ENCODE results near the gene ADAM22. TPM values are rescaled to one million over a fixed set of nuclear protein-coding genes. Genes with fewer than 3 reads are reported as not detected.

The ADAM22 gene
- total and polyA plus RNA-seq, 2 experiments from 2014 or later = 2.7 to 18.7 TPM

DNA sequence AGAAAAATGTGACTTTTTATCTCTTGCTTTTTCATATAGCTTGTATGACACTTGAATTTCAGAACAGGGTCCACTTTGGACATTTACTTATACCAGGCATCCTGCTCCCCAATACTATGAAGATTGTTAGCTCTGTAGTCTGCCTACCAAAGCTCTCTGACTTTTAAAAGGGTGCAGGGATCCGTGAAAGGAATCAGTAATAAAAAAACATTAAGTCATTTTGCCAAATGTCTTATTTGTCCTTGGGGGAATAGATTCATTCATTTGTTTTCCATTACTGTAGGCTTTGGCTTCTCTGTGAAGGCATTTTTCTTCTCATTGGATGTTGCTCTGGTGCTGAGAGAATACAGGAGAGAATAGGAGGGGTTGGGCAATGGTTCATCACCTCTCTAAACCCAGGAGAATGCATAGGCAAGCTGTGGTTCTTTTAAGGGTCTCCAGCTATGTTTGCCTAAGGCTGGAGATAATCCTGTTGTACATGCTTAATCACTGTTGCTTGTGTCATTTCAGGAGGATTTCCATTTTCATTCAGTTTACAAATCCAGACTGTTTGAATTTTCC, 182.3 kb downstream of the ADAM22 start:
- no peaks in the 10 kb centered on the region for H3K36me3 Mint-ChIP-seq (ENCODE audit: low read depth)
- no peaks in the 10 kb centered on the region for H3F3A ChIP-seq (replicated peaks; ENCODE audit: low read depth)
- no peaks in the 10 kb centered on the region for H3K9me2 ChIP-seq (ENCODE audit: insufficient read depth)
- no peaks in the 10 kb centered on the region for H3K36me3 ChIP-seq (ENCODE audit: insufficient read depth)
- H3K4me1 Mint-ChIP-seq = peaks cover 16% of the 10 kb centered on the region
- H3K4me3 ChIP-seq = no peak overlapping the region
- H3K27me3 ChIP-seq (ENCODE audit: insufficient read depth) = no peaks in the 10 kb centered on the region
- no peak overlapping the region for H3K4me2 ChIP-seq
- H2AFZ ChIP-seq = no peak overlapping the region
- DNase-seq (ENCODE audit: low spot score) (no peak), ATAC-seq (no peak)
- H3K27me3 Mint-ChIP-seq (ENCODE audit: insufficient read depth, low read depth, poor library complexity) = peaks cover 1% of the 10 kb centered on the region
- H3K79me2 ChIP-seq (replicated peaks; ENCODE audit: insufficient read depth) = no peaks in the 10 kb centered on the region
- H3K27ac Mint-ChIP-seq = no peak overlapping the region
- H3K4me1 ChIP-seq (ENCODE audit: insufficient read depth) = peaks cover 7% of the 10 kb centered on the region; the same call in 1 of the 2 replicates
- H4K20me1 ChIP-seq (replicated peaks; ENCODE audit: insufficient read depth) = no peaks in the 10 kb centered on the region
- no peak for TF ChIP-seq ZNF331 (CRISPR knock-in tag; IDR thresholded peaks at IDR 0.05; ENCODE audit: low read depth)
- H3K27ac ChIP-seq (ENCODE audit: low read depth) = no peak overlapping the region
- no peaks in the 10 kb centered on the region for H3K9me3 Mint-ChIP-seq
- no peak overlapping the region for H3K4me3 Mint-ChIP-seq

DNA sequence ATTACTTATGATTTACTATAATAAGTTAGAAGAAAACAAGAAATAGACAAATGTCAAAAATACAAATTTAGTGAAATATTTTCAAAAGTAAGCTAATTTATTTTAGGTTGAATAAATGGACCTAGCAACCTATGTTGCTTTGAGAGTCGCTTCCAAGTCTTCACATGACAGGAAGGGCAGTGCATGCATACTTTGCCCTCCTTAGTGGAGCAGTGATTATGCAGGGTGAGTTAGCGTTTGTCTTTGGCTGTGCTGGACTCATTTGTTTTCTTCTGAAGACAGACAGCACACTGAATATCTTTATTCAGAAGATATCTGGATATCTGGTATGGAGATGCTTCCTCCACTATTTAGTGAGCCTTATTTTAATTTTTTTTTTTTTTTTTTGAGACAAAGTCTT, 183.3 kb downstream of the ADAM22 start:
- no peak overlapping the region for H3K4me2 ChIP-seq
- ATAC-seq = no peak
- no peak overlapping the region for H2AFZ ChIP-seq
- H3K4me1 ChIP-seq (ENCODE audit: insufficient read depth) = peaks cover 7% of the 10 kb centered on the region; the same call in 1 of the 2 replicates
- H3K79me2 ChIP-seq (replicated peaks; ENCODE audit: insufficient read depth) = no peaks in the 10 kb centered on the region
- DNase-seq (ENCODE audit: low spot score) = no peak
- H3K4me3 Mint-ChIP-seq = no peak overlapping the region
- no peak overlapping the region for H3K27ac Mint-ChIP-seq
- no peaks in the 10 kb centered on the region for H3K9me3 Mint-ChIP-seq
- no peaks in the 10 kb centered on the region for H3F3A ChIP-seq (replicated peaks; ENCODE audit: low read depth)
- H3K27ac ChIP-seq (ENCODE audit: low read depth) = no peak overlapping the region
- H3K4me3 ChIP-seq = no peak overlapping the region
- H3K36me3 Mint-ChIP-seq (ENCODE audit: low read depth) = no peaks in the 10 kb centered on the region
- TF ChIP-seq, protein P1, sequence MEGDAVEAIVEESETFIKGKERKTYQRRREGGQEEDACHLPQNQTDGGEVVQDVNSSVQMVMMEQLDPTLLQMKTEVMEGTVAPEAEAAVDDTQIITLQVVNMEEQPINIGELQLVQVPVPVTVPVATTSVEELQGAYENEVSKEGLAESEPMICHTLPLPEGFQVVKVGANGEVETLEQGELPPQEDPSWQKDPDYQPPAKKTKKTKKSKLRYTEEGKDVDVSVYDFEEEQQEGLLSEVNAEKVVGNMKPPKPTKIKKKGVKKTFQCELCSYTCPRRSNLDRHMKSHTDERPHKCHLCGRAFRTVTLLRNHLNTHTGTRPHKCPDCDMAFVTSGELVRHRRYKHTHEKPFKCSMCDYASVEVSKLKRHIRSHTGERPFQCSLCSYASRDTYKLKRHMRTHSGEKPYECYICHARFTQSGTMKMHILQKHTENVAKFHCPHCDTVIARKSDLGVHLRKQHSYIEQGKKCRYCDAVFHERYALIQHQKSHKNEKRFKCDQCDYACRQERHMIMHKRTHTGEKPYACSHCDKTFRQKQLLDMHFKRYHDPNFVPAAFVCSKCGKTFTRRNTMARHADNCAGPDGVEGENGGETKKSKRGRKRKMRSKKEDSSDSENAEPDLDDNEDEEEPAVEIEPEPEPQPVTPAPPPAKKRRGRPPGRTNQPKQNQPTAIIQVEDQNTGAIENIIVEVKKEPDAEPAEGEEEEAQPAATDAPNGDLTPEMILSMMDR (conservative IDR thresholded peaks at IDR 0.05; ENCODE audit: low read depth in 2 of 2) = no peak
- no peaks in the 10 kb centered on the region for H3K36me3 ChIP-seq (ENCODE audit: insufficient read depth)
- no peaks in the 10 kb centered on the region for H3K27me3 ChIP-seq (ENCODE audit: insufficient read depth)
- no peaks in the 10 kb centered on the region for H3K9me2 ChIP-seq (ENCODE audit: insufficient read depth)
- no peaks in the 10 kb centered on the region for H4K20me1 ChIP-seq (replicated peaks; ENCODE audit: insufficient read depth)
- peaks cover 13% of the 10 kb centered on the region for H3K4me1 Mint-ChIP-seq
- peaks cover 1% of the 10 kb centered on the region for H3K27me3 Mint-ChIP-seq (ENCODE audit: insufficient read depth, low read depth, poor library complexity)

DNA sequence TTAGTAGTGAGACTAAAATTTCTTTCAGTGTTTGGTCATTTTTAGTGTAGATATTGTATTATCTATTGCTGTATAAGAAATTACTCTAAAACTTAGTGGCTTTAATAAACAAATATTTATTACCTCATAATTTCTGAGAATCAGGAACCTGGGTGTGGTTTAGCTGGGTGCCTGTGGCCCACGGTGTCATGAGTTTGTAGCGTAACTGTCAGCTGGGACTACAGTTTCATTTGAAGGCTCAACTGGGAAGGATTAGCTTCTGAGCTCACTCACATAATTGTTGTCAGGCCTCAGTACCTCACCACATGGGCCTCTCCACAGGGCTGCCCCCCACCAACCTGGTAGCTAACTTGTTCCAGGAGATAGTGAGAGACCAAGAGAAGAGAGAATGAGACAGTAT, 187.3 kb downstream of the ADAM22 start:
- Histone ChIP-seq H3K36me3 (ENCODE audit: insufficient read depth) (no peaks in the 10 kb centered on the region), H3K4me3 (no peak overlapping the region), H4K20me1 (replicated peaks; ENCODE audit: insufficient read depth) (no peaks in the 10 kb centered on the region), H2AFZ (no peak overlapping the region), H3K79me2 (replicated peaks; ENCODE audit: insufficient read depth) (no peaks in the 10 kb centered on the region), H3K27me3 (ENCODE audit: insufficient read depth) (no peaks in the 10 kb centered on the region), H3K27ac (ENCODE audit: low read depth) (no peak overlapping the region), H3K4me1 (ENCODE audit: insufficient read depth) (no peaks in the 10 kb centered on the region), H3K9me2 (ENCODE audit: insufficient read depth) (no peaks in the 10 kb centered on the region), H3F3A (replicated peaks; ENCODE audit: low read depth) (no peaks in the 10 kb centered on the region), H3K4me2 (no peak overlapping the region)
- Mint-ChIP-seq H3K4me1 (no peaks in the 10 kb centered on the region), H3K27ac (no peak overlapping the region), H3K36me3 (ENCODE audit: low read depth) (no peaks in the 10 kb centered on the region), H3K9me3 (no peaks in the 10 kb centered on the region), H3K27me3 (ENCODE audit: insufficient read depth, low read depth, poor library complexity) (no peaks in the 10 kb centered on the region), H3K4me3 (no peak overlapping the region)
- ATAC-seq = no peak
- DNase-seq (ENCODE audit: low spot score) = no peak
- TF ChIP-seq ZNF331 (CRISPR knock-in tag; IDR thresholded peaks at IDR 0.05; ENCODE audit: low read depth) (no peak), NANOG (IDR thresholded peaks at IDR 0.05; ENCODE audit: borderline replicate concordance) (no peak), ZNF114 (CRISPR knock-in tag; IDR thresholded peaks at IDR 0.05) (no peak), CREB1 (CRISPR knock-in tag; IDR thresholded peaks at IDR 0.05; ENCODE audit: low read depth) (no peak), STAT1 (IDR thresholded peaks at IDR 0.05; ENCODE audit: unreplicated experiment) (no peak), JUNB (IDR thresholded peaks at IDR 0.05; ENCODE audit: unreplicated experiment) (no peak)
- TF ChIP-seq, protein P2, sequence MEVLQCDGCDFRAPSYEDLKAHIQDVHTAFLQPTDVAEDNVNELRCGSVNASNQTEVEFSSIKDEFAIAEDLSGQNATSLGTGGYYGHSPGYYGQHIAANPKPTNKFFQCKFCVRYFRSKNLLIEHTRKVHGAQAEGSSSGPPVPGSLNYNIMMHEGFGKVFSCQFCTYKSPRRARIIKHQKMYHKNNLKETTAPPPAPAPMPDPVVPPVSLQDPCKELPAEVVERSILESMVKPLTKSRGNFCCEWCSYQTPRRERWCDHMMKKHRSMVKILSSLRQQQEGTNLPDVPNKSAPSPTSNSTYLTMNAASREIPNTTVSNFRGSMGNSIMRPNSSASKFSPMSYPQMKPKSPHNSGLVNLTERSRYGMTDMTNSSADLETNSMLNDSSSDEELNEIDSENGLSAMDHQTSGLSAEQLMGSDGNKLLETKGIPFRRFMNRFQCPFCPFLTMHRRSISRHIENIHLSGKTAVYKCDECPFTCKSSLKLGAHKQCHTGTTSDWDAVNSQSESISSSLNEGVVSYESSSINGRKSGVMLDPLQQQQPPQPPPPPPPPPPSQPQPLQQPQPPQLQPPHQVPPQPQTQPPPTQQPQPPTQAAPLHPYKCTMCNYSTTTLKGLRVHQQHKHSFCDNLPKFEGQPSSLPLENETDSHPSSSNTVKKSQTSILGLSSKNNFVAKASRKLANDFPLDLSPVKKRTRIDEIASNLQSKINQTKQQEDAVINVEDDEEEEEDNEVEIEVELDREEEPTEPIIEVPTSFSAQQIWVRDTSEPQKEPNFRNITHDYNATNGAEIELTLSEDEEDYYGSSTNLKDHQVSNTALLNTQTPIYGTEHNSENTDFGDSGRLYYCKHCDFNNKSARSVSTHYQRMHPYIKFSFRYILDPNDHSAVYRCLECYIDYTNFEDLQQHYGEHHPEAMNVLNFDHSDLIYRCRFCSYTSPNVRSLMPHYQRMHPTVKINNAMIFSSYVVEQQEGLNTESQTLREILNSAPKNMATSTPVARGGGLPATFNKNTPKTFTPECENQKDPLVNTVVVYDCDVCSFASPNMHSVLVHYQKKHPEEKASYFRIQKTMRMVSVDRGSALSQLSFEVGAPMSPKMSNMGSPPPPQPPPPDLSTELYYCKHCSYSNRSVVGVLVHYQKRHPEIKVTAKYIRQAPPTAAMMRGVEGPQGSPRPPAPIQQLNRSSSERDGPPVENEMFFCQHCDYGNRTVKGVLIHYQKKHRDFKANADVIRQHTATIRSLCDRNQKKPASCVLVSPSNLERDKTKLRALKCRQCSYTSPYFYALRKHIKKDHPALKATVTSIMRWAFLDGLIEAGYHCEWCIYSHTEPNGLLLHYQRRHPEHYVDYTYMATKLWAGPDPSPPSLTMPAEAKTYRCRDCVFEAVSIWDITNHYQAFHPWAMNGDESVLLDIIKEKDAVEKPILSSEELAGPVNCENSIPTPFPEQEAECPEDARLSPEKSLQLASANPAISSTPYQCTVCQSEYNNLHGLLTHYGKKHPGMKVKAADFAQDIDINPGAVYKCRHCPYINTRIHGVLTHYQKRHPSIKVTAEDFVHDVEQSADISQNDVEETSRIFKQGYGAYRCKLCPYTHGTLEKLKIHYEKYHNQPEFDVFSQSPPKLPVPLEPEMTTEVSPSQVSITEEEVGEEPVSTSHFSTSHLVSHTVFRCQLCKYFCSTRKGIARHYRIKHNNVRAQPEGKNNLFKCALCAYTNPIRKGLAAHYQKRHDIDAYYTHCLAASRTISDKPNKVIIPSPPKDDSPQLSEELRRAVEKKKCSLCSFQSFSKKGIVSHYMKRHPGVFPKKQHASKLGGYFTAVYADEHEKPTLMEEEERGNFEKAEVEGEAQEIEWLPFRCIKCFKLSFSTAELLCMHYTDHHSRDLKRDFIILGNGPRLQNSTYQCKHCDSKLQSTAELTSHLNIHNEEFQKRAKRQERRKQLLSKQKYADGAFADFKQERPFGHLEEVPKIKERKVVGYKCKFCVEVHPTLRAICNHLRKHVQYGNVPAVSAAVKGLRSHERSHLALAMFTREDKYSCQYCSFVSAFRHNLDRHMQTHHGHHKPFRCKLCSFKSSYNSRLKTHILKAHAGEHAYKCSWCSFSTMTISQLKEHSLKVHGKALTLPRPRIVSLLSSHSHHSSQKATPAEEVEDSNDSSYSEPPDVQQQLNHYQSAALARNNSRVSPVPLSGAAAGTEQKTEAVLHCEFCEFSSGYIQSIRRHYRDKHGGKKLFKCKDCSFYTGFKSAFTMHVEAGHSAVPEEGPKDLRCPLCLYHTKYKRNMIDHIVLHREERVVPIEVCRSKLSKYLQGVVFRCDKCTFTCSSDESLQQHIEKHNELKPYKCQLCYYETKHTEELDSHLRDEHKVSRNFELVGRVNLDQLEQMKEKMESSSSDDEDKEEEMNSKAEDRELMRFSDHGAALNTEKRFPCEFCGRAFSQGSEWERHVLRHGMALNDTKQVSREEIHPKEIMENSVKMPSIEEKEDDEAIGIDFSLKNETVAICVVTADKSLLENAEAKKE (CRISPR knock-in tag; IDR thresholded peaks at IDR 0.05) = no peak

Measured in GM23338 (cell line).